Measurements from ENCODE around the gene HGFAC.

- TF ChIP-seq, protein P1, sequence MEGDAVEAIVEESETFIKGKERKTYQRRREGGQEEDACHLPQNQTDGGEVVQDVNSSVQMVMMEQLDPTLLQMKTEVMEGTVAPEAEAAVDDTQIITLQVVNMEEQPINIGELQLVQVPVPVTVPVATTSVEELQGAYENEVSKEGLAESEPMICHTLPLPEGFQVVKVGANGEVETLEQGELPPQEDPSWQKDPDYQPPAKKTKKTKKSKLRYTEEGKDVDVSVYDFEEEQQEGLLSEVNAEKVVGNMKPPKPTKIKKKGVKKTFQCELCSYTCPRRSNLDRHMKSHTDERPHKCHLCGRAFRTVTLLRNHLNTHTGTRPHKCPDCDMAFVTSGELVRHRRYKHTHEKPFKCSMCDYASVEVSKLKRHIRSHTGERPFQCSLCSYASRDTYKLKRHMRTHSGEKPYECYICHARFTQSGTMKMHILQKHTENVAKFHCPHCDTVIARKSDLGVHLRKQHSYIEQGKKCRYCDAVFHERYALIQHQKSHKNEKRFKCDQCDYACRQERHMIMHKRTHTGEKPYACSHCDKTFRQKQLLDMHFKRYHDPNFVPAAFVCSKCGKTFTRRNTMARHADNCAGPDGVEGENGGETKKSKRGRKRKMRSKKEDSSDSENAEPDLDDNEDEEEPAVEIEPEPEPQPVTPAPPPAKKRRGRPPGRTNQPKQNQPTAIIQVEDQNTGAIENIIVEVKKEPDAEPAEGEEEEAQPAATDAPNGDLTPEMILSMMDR (IDR thresholded peaks at IDR 0.05), result no peak
- TF ChIP-seq POLR2A (IDR thresholded peaks at IDR 0.05), result no peak
Measured at GRCh38 chr4:3436048-3436797, 5.5 kb upstream of the HGFAC start.
